GM18858 (cell line): ENCODE measurements around the gene MRPL38.
"Not testable (repeated sequence)": the region's sequence is repeated elsewhere in the genome, so short reads cannot be mapped to it uniquely, and the experiment has no call there.

Experiments used
- ATAC-seq: cut with Tn5 transposase; IDR thresholded peaks from one replicate; pipeline ENCODE4 v1.9.1; 2021; ENCODE audit not compliant: unreplicated experiment

MRPL38 gene

DNA sequence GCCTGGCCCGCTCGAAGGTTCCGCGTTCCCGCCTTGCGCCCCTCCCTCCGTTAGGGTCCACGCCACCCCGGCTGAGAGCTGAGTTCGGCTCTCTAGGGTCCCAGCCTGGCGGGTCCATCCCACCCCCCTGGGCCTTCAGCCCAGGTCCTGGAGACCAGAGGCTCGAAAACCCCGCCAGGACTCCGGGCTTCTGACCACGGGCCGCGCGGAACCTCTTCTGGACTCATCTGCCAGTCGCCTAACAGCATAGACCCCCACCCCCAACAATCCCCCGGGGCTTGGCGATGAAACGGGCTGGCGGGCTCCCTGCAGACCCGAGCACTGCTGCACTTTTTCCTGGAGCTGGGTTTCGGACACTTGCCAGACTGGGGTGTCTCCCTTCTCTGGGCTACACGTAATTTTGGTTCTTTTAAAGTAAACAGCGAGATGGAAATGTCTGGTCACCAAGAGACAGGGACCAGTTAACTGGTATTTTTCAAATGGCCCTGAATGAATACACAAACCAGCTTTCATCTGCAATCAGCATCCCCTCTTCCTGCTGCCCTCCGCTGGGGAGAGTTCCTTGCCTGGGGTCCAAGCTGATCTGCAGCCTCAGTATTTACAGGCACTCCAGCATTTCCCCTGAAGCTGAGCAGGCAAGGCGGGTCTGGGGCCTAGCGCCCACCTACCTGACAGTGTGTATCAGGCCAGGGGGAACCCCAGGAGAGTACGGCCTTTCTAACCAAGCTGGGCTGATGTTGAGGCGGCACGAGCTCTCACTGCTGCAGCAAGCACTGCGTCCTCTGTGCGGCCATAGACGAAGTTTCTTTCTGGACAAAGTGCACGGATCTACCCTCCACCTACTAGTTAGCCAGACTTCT is 7.3 kb downstream of the MRPL38 start:
- ATAC-seq, result no peak

DNA sequence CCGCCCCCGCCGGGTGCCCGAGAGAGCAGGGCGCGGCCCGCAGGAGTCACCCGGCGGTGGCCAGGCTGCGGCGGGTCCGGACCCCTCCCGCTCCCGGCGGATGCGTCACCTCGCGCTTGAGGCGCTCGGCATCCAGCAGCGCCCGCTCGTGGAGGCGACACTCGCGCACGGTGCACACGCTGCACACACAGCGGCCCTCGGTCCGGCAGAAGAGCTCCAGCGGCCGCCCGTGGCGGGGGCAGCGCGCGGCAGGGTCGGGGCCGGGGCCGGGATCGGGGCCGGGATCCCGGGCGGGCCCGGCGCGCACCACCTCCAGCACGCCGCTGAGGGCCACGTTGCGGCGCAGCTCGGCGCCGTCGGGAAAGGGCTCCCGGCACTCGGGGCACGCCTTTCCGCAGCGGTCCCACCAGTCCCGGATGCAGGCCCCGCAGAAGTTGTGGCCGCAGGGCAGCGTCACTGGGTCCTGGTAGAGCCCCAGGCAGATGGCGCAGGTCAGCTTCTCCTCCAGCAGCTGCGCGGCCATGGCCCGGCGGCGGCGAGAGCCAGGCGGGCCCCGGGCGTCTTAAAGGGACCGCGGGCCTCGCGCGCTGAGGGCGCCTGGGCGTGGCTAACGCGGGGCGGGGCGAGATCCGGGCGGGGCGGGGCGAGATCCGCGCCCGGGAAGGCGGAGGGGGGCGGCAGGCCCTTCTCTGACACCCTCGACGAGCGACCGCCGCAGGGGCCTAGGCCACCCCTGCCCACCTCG is 8.1 kb downstream of the MRPL38 start, which contains the start of gene TRIM65:
Gene TRIM65, minus strand, starts transcription at position 537 of the 745 bp plus-strand sequence. Its CDS starts 14 bp downstream, at position 523.
- ATAC-seq, result peak; percentile 49

DNA sequence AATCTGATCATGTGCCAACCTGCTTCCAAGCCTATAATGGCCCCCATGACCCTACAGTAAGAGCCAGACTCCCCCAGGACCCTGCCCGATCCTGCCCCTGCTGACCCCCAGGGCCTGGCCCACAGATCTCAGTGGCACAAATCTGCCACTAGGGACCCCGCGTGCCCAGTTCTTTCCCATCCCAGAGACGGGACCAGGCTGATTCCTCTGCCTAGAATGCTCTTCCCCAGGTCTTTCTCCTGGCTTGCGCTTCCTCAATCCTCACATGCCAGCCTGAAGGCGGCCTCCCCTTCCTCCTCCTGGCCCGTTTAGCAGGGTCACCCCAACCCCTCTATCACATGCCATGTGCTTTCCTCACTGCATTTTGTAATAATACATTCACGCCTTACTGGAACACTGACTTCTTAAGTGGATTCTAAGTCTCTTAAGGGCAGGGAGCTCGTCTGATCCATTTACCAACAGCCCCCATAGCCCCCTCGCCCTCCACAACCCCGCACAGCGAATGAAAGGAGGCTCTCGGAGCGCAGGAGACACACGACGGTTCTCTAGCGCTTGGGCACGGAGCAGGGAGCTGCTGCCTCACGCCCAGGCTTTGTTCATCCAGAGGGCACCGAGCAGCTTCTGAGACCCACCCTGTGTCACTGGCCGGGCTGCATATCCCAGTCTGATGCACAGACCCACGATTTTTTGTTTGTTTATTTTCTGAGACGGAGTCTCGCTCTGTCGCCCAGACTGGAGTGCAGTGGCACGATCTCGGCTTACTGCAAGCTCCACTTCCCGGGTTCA is 9.1 kb downstream of the MRPL38 start:
- ATAC-seq, result no peak

DNA sequence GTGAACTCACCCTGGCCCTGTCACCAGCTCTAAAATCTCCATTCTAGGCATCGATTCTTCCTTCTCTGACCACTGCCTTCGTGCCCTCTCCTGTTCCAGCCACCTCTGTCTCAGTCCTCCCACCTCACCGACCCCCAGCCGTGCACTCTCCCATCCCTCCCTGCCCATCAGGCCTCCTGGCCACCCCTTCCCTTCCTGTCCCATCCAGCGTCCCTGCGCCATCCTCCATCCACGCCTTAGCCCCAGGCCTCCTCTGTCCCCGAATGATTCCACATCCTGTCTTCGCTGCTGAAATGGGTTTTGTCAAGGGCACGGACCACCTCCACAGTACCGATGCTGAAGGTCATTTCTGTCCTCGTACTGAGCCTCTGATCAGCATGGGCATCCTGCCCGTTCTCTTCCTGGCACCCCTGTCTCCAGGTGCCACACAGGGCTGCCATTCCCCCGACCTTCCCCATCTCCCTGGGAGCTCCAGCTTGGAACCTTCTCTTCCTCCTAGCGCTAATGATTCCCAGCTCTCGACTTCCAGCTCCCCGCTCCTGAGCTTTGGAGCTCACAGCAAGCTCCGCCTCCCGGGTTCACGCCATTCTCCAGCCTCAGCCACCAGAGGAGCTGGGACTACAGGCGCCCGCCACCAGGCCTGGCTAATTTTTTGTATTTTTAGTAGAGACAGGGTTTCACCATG is 10.5 kb downstream of the MRPL38 start:
- ATAC-seq, result no peak

DNA sequence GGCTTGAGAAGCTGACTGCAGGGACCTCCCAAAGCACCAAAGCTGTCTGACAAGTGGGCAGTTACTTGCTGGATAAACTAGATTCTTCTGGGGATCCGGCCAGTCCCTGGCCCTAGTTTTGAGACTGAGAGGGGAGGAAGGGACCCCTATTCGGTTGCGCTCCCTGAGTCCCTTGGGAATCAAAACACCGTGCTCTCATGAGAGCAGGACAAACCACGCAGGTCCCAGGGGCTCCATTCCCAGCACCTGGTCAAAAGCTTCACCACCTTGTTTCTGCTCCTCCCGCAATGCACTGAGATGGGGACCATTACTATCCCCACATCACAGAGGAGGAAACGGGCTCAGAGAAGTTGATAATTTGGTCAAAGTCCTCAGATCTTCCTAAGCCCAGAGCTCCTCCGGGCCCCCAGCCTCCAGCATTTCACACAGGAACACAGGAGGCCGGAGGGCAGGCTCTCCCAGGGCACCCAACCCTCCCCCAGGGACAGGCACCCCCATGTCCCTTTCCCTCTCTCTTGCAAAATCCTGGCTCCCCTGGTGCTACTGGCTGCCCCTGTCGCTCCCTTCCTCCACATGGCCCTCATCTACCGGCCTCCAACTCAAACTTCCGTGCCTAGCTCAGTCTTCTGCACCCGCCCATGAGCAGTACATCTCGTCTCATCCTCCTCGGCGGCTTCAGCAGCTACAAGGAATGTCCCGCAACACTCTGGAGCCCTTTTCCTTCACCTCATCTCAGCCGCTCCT is 11.2 kb downstream of the MRPL38 start:
- ATAC-seq, result no peak

DNA sequence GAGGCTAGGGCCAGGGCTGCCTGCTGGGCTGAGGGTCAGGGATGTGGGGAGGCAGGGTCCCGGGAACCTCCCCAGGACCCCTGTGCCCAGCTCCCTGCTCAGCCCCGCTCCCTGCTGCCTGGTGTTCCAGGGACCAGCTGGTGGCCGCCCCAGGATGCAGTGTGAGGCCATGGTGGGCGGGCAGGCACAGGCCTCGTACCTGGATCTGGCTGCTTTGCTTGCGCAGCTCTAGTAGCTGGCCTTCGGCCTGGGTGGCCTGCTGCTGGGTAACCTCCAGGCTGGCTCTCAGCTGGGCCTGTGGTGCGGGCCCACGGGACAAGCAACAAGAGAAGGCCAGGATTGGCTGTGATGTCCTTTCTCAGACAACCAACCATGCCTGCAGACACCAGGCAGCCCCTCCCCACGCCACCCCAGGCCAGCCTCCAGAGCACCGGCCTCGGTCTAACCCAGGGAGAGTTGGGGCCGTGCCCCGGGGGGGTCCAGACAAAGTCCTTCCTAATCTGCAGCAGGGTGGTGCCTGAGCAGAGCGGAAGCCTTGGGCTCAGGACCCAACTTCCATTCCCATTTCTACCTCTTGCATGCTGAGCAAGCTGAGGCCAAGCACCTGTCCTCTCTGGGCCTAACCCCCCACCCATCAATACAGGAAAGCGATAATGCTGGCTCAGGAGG is 12.0 kb downstream of the MRPL38 start:
- no peak for ATAC-seq

DNA sequence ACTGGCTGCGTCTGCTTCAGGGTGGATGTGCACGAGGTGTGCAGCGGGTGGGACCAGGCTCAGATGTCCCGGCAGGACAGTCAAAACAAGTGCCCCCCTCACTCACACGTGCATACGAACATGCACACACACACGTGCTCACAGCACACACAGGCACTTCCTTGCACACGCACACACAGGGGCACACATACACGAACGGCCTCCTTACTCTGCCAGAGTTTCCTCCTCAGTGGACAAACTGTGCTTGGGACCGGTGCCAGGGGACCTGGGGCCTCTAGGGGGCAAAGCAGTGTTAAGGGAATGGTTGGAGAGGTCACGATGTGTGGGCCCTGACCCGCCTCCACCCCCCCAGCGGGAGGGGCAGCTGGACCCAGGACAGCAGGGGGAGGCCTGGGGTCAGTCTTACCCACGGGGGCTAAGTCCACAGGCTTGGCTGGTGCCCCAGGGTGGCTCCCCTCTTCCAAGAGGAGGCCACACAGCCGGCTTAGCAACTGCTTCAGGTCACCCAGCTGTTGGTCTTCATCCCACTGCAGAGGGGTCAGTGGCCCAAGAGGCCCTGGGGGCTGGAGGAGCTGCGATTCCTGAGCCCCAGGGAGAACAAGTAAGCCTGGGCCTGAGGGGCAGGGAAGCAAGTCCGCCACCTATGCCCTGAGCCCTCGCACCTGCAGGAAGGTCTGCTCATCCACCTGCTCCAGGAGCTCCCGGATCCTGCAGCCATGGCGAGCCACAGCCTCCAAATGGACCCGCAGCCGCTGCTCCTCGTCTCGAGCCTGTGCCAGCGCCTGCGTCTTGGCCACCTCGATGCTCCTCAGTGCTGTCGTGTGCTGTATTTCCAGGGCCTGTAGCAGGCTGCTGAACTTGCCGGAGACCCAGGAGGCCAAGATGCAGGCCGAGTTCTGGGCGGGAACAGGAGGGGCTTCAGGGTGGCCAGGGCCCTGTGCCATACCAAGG is 12.8 kb downstream of the MRPL38 start:
- ATAC-seq, result no peak

DNA sequence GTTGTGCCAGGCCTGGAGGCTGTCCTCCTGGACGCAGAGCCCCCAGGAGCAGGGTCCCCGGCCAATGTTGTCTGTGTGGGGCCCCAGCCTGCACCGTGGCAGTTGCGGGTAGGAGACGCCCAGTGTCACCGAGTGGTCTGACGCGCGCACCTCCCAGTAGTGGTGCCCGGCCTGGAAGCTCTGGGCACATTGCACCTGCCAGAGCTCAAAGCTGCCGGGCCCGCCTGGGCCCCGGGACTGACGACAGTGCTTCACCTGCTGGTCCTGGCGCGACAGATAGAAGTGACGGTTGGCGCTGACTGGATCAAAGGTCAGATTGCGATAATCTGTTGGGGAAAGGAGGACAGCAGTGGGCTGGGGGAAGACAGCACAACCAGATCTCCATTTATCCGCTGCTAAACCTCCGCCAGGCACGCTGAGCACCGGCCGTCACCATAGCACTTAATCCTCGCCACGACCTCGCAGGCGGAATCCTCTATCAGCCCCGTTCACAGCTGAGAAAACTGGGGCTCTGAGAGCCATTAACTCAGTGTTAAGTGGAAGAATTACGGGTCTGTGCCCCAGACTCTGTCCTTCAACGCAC is 13.6 kb downstream of the MRPL38 start:
- ATAC-seq, result no peak

DNA sequence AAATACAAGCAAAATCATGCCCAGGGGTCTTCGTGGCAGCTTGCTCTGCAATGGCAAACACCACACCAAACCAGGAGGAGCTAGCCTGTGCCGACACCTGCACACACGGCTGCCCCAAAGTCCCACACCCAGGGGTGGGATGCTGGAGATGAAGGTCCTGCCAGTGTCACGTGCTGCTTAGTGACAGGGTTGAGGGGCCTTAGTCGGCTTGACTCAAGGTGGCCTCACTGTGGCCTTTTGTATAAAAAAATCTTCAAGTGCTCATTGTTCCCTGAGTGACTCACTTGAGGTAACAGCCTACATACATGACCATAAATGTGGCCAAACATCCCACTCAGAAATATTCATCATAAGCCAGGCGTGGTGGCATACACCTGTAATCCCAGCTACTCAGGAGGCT is 15.2 kb downstream of the MRPL38 start:
- ATAC-seq, result no peak

DNA sequence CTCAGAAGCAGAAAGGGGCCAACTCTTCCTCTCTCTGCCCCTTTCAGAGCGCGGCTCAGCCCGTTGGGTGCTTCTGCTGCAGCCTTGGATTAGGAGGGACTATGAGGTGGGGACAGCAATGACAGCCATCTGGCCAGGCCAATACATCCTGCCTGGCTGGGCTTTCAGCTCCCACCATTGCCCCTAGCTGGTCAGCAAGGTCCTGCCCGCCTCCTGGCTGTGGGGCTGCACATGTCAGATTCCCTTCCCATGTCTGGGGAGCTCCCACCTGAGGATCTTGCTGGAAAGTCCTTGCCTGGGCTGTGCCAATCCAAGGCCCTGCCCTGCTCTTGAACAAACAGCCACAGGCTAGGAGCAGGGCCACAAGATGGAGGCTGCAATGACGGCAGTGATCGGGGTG is 16.2 kb downstream of the MRPL38 start:
- no peak for ATAC-seq

DNA sequence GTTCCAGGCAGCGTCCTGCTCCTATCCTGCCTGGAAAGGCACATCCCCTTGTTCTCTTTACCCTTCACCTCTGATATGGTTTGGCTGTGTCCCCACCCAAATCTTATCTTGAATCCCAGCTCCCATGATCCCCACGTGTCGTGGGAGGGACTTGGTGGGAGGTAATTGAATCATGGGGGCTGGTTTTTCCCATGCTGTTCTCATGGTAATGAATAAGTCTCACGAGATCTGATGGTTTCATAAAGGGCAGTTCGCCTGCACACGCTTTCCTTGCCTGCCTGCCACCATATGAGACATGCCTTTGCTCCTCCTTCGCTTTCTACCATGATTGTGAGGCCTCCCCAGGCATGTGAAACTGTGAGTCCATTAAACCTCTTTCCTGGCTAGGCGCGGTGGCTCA is 18.8 kb downstream of the MRPL38 start:
- not testable (repeated sequence) for ATAC-seq

DNA sequence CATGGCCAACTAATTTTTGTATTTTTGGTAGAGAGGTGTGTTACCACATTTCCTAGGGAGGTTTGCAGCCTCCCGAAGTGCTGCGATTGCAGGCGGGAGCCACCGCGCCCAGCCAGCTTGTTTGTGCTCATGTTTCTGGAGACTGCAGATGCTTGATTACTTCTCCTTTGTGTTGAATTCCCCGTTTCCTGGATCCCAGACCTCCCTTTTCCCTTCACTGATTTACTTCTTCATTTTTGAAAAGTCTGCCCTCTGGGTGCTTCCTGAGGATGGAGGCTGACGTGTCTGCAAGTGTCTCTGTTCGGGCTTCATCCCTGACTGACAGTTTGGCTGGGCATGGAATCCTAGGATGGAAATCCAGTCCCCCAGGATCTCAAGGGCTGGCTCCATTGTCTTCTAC is 19.3 kb downstream of the MRPL38 start:
- ATAC-seq, result no peak

DNA sequence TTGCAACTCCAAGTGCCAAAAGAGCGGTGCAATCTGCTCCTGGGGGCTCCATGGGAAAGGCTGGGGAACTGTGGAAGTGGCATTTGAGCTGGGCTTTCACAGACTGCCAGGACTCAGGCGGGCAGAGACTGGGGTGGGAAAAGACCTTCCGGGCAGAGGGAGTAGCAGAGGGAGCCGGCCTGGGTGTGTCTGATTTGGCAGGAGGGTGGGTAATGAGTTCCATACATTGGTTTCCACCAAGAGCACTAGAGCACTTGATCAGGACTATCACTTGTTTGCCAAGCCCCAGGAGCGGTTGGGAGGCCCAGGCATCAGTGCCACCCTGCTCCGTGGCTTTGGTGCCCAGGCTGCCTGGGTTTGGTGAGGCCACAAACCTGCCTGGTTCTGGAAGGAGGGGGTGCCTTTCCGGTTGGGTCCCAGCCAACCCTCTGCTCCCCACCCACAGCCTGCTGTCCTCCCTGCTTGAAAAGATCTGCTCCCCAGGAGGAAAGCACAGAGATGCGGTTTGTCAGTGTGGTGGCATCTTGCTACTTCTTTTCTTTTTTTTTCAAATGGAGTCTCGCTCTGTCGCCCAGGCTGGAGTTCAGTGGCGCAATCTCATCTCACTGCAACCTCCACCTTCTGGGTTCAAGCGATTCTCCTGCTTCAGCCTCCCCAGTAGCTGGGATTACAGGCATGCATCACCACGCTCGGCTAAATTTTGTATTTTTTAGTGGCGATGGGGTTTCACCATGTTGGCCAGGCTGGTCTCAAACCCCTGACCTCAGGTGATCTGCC is 22.8 kb downstream of the MRPL38 start:
- ATAC-seq, result no peak

DNA sequence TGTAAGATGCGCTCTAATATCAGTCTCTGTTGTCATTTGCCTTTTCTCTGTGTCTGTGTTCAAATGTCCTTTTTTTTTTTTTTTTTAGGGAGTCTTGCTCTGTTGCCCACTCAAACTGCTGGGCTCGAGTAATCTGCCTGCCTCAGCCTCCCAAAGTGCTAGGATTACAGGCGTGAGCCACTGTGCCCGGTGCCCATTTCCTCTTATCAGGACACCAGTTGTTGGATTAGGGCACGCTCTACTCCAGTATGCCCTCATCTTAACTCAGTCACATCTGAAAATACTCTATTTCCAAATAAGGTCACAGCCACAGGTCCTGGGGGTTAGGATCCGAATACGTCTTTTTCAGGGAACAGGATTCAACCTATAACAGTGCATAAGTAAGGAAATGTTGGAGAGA is 24.4 kb downstream of the MRPL38 start:
- no peak for ATAC-seq

DNA sequence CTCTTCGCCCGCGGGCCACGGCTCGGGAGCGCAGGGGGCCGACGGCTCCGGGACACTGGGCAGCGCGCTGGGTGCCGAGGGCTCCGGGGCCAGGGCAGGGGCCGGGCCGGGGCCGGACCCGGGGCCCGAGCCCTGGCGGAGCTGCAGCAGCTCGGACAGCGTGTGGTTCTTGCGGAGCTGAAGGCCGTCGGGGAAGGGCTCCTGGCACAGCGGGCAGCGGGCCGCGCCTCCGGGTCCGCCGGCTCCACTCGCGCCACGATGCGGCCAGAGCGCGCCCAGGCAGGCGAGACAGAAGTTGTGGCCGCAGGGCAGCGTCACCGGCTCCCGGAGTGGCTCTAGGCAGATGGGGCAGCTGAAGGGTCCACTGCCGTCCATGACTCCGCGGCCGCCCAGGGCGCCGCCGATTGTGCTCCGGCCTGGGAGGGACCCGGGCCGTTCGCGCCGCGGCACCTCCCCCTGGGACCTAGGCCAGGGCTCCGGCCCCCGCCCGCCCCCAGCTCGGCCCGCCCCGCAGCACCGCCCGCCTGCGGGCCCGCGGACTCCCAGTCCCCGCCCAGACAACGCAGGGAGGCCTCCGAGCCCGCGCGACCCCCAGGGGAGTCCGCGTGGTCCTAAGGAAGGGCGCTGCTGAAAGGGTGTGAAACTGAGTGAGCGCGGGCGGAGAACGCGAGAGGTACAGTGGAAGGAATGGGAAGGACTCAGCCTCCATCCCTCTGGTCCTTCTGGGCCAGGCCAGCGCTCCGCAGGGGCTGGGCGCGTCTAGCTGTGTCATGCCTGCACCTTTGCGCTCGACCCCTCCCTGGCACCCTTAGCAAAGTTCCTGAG is 26.3 kb downstream of the MRPL38 start, which contains the start of gene TRIM47:
Gene TRIM47, minus strand, starts transcription at position 408 of the 825 bp plus-strand sequence. Its CDS starts 33 bp downstream, at position 375.
- no peak for ATAC-seq

DNA sequence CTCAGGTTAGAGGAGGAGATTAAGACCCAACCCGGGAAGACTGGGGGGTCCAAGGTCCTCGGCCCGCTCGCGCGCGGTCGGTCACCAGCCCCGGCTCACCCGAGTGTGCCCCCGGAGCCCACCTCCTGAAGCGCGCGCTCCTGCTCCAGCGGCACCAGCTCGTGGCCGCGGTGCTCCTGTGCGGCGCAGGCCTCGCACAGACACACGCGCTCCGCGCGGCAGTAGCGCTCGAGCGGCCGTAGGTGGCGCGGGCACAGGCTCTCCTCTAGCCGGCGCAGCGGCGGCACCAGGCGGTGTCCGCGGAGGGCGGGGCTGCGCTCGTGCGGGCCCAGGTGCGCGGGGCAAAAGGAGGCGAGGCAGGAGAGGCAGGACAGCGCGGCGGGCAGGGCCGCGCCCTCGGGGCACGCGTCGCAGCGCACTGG is 26.9 kb downstream of the MRPL38 start:
- no peak for ATAC-seq
